HG03108 (cell line): Measurements from ENCODE around the gene CTSD.

Experiments used
- ATAC-seq: cut with Tn5 transposase; IDR thresholded peaks from one replicate; pipeline ENCODE4 v1.9.1; 2021; ENCODE audit warnings: moderate library complexity; ENCODE audit not compliant: unreplicated experiment

The CTSD gene

GRCh38 chr11:1746511-1746931, 17.2 kb downstream of the CTSD start:
- no peak for ATAC-seq

- no peak for ATAC-seq
Measured at GRCh38 chr11:1745701-1746320, 17.9 kb downstream of the CTSD start.

GRCh38 chr11:1744891-1745700, 18.6 kb downstream of the CTSD start:
- no peak for ATAC-seq

- ATAC-seq: no peak
Measured at GRCh38 chr11:1744137-1744886, 19.4 kb downstream of the CTSD start.

- no peak for ATAC-seq
Measured at GRCh38 chr11:1743585-1744136, 20.1 kb downstream of the CTSD start.

GRCh38 chr11:1742869-1743584, 20.7 kb downstream of the CTSD start:
- ATAC-seq: no peak

GRCh38 chr11:1742371-1742770, 21.4 kb downstream of the CTSD start:
- no peak for ATAC-seq

GRCh38 chr11:1741741-1742140, 22.0 kb downstream of the CTSD start:
- no peak for ATAC-seq

- no peak for ATAC-seq
Measured at GRCh38 chr11:1740786-1741530, 22.8 kb downstream of the CTSD start.

GRCh38 chr11:1739576-1739975, 24.2 kb downstream of the CTSD start:
- ATAC-seq: no peak

GRCh38 chr11:1738380-1738779, 25.3 kb downstream of the CTSD start:
- ATAC-seq: no peak

- no peak for ATAC-seq
Measured at GRCh38 chr11:1737080-1737757, 26.5 kb downstream of the CTSD start.

GRCh38 chr11:1736447-1736992, 27.2 kb downstream of the CTSD start:
- ATAC-seq: no peak

- no peak for ATAC-seq
Measured at GRCh38 chr11:1735271-1735670, 28.5 kb downstream of the CTSD start.

- no peak for ATAC-seq
Measured at GRCh38 chr11:1734641-1735081, 29.1 kb downstream of the CTSD start.

- no peak for ATAC-seq
Measured at GRCh38 chr11:1733716-1734640, 29.7 kb downstream of the CTSD start.

GRCh38 chr11:1733009-1733715, 30.6 kb downstream of the CTSD start:
- no peak for ATAC-seq
